HG02885 (cell line): ENCODE results near the gene TNFSF13B.
A peak's percentile ranks its signal among the peaks of the same experiment; 100 is the strongest.

ENCODE experiments used
- ATAC-seq: cut with Tn5 transposase; IDR thresholded peaks from one replicate; pipeline ENCODE4 v1.9.1; 2021; ENCODE audit warnings: mild to moderate bottlenecking; ENCODE audit not compliant: unreplicated experiment, poor library complexity

The TNFSF13B gene

DNA sequence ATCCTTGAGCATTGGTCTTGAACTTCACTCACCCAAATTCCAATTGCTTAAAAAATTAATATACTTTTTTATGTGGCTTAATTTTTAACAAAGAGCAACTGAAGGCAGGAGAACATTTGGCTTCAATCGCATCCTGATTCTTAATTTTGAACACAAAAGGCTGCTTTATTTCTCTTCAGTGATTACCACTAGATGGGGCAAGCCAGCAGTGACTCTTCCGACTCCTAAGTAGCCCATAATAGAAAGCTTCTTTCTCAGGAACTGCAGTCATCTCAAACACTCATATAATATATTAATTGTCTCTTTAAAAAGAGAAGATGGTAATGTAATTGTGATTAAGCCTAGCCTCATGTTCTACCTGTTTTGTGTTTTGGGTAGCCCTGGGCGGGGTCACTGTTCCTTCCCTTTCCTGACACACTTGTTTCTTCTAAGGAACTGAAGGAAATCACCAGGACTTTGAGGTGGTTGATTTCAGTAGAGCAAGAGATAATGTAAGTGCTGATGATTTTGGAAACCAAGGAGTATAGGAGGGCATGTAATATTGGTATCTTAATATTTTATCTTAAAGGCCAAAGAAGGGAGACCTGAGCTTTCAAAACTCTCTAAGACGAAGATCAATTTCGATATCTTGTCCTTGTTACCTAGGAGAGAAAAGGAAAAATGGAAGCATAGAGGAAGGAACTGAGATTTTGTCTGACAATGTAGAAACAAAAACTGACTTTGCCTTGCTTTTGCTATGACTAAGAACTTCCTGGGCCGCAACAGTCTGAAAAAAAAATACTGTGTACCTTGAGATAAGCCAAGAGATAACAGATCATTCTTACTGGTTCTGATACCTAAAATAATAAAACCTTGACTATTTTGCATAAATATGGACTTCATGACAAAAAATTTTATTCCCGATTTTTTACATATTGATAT is 73.1 kb downstream of the TNFSF13B start:
- peak; percentile 55 for ATAC-seq

DNA sequence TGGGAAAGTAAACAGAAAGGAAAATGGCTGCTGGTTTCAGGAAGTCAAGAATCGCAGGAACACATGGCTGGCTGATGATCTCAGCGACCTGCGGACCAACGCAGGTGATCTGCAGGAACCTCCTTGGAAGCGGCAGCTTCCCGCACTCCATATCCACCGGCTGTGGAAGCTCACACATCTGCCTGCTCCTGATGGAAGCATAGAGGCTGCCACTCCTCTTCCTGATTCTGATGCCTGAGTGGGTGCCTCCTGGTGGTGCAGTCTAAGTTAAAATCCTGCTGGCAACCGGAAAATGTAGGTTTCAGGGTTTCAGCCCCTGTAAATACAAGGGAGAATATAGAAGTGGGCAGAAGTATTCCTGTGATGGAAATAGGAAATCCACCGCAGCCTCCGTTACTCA is 75.5 kb downstream of the TNFSF13B start:
- ATAC-seq, result no peak

- no peak for ATAC-seq
These were observed 76.9 kb downstream of the TNFSF13B start for GRCh38 chr13:108346376-108346775.

- ATAC-seq, result no peak
These were observed 79.8 kb downstream of the TNFSF13B start for GRCh38 chr13:108349269-108349668.

- ATAC-seq, result no peak
These were observed 81.1 kb downstream of the TNFSF13B start for GRCh38 chr13:108350579-108350978.

DNA sequence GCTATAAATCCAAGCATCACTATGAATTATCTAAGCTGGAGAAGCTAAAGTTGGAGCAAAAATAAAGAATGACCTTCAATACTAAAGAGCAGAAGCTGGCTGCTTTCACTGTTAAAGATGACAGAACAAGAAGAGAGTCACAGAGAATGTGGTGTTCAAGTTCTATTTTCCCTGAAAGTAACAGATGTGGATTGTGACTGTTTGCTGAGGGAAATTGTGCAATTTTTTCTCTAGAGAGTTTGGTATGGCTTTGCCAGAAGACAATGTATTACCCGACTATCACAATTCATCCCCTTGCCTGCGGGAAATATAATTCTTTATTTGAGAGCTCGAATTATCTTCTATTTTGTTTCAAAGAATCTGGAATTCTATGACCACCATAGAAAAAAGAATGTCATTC is 83.1 kb downstream of the TNFSF13B start:
- no peak for ATAC-seq

GRCh38 chr13:108357228-108357627 is 87.7 kb downstream of the TNFSF13B start:
- no peak for ATAC-seq
